GM19328 (cell line): ENCODE data around the gene TMED8.
"Not testable (repeated sequence)": the region's sequence is repeated elsewhere in the genome, so short reads cannot be mapped to it uniquely, and the experiment has no call there.

ENCODE experiments used
- ATAC-seq: cut with Tn5 transposase; IDR thresholded peaks from one replicate; pipeline ENCODE4 v1.9.1; 2021; ENCODE audit warnings: mild to moderate bottlenecking, moderate library complexity; ENCODE audit not compliant: unreplicated experiment

The TMED8 gene

DNA sequence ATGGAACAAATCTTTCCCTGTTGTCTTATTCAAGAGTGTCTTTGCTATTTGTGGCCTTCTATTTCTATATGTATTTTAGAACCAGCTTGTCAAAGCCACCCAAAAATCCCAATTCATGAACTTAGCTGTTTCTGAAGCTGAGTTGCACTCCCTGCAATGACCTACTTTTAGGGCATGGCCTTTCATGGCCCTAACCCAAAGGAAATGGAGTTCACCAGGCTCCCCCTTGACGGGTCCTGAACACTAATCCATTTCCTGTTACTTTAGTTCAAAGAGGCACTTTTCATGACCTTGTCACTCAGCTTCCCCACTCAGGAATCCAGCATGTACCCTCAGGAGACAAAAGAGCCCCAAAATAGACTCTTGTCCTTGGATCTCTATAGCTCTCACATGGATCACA is 7.6 kb downstream of the TMED8 start:
- no peak for ATAC-seq

DNA sequence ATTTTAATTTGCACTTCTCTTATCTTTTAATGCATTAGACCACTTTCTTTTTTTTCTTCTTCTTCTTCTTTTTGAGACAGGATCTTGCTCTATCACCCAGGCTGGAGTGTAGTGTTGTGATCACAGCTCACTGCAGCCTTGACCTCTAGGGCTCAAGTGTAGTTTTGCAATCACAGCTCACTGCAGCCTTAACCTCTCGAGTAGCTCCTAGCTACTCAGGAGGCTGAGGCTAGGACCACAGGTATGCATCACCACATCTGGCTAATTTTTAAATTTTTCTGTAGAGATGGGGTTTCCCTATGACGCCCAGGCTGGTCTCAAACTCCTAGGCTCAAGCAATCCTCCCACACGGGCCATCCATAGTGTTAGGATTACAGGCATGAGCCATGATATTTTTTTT is 12.7 kb downstream of the TMED8 start:
- no peak for ATAC-seq

DNA sequence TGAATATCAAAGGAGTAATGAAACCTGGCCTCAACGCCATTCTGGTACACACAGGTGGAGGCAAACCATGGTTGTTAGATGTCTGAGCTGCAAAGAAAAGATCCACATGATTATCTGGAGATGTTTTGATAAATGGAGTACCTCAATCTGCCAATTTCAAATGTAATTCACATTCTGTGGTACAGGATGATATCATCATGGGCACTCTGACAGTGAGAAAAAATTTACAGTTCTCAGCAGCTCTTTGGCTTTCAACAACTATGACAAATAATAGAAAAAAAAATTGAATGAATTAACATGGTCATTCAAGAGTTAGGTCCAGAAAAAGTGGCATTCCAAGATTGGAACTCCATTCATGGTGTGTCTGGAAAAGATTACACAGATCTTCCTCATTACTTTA is 17.3 kb downstream of the TMED8 start:
- no peak for ATAC-seq

DNA sequence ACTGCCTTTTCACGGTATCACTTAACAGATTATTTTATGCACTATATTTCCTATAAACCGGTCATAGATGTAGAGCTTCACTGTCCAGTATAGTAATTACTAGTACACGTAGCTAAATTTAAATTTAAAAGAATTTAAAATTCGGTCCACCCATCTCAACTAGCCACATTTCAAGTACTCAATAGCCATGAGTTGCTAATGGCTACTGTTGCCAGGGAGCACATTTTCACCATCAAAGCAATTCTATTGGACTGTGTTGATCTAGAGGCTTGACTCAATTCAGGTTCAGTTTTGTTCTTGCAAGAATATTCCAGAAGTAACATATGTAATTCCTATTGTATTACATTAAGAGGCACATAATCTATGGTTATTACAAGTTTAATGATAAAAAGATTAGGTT is 20.0 kb downstream of the TMED8 start:
- no peak for ATAC-seq

DNA sequence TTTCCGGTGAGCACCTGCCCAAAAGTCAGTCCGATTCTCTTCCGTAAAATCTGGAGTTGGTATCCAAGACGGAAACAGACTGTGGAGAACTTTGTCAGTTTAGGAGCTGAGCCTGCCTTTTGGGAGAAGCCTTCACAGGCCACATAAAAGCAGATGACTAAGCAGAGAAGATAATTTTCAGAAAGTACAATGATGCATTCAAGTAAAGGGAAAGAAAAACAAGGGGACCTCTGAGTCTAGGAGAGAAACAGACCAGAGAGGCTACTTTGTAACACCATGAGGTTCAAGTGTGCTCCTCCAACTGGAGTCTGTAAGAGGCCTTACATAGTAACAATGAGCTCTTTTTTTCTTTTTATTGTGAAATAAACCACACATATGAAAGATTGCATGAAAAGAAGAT is 21.1 kb downstream of the TMED8 start:
- ATAC-seq = no peak

DNA sequence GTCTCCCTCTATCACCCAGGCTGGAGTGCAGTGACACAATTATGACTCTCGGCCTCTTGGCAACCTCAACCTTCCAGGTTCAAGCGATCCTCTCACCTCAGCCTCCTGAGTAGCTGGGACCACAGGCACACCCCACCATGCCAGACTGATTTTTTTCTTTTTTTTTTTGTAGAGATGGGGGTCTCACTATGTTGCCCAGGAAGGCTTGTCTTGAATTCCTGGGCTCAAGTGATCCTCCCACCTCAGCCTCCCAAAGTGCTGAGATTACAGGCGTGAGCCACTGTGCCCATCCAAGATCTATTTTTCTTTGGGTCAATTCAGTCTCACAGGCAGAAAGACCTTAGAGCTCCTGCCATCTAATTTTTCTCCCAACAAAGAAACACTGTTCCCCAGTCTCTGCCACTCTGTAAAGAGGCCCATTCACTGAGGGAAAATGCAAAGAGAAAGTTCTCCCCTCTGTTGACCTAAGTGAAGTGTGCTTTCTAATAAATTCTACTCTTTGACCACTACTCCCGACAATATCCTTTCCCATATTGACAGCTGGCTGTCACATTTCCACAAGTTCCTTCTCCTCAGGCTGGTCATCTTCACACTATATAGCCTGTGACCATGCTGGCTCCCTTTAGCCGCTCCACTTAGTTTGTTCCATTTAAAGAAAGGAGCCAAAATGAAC is 23.3 kb downstream of the TMED8 start:
- ATAC-seq = no peak

DNA sequence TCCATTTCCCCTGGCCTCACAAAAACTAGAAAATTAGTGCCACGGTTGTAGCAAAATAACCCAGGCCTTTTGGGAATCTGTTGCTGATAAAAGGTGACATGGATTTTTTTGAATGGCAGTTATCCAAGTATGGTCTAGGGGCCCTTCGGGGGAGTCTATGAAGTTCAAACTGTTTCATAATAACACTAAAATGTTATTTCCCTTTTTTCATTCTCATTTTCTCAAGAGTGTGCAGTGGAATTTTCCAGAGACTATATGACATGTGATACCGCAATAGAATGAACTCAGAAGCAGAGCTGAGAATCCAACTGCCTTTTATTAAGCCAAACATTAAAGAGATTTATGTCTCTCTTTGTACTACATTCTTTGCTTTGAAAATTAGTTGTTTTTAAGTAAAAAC is 29.1 kb downstream of the TMED8 start:
- no peak for ATAC-seq

DNA sequence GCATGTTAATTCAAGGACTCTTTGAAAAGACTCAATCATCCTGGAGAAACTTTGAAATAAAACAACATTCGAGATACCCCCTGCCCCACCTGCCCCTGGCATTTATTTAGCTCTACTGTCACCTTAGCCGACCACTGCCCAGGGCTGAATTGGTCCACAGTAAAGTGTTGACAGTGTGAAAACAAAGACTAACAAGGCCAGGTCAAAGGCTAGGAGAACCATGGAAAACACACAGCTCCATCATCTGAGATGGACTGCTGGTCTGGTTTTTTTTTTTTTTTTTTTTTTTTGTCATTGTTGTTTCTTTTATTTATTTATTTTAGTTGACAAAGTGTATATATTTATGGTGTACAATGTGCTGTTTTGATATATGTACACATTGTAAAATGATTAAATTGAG is 30.4 kb downstream of the TMED8 start:
- ATAC-seq = no peak

DNA sequence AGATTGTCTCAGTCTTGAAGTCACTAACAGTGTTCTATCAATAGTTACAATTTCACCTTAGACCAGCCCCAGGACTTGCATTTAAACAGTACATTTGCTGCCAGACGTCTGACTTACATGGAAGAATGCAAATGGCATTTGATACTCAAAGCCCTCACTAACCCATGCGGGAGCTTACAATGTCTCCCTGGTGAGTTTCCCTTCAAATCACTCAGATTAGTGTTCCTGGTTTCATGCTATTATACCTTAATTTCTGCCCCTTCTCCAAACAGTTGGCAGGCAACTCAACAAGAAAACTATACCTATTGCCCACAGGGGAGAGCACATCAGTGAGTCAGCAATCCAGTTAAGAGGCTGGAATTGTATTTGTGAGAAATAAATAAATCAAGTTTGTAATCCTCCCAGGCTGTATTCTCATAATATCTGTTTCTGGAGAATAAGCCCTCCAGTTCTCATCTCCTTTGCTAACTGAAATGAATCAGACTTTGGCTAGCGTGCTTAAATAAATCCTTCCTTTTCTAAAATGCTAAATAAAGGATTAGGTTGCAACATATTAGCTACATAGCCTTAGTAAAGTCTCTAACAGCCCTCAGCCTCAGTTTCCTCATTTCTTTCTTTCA is 32.4 kb downstream of the TMED8 start:
- ATAC-seq = no peak

DNA sequence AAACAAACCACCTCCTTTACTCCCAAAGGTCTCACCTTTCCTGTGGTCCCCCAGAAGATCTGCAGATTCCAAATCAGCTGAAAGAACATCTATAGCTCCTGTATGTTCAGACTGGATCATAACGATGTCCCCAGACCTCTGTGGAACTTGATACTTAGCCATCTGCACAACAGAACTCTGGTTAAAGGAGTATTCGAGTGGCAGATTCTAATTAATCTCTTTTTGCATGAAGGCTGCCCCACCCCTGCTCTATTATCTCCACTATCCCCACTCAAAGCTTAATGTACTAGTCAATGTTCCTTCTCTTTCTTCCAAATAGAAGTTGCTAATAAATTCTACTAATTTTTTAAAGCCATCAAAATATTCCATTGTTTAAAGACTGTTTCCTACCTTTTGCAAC is 33.2 kb downstream of the TMED8 start:
- ATAC-seq = no peak

DNA sequence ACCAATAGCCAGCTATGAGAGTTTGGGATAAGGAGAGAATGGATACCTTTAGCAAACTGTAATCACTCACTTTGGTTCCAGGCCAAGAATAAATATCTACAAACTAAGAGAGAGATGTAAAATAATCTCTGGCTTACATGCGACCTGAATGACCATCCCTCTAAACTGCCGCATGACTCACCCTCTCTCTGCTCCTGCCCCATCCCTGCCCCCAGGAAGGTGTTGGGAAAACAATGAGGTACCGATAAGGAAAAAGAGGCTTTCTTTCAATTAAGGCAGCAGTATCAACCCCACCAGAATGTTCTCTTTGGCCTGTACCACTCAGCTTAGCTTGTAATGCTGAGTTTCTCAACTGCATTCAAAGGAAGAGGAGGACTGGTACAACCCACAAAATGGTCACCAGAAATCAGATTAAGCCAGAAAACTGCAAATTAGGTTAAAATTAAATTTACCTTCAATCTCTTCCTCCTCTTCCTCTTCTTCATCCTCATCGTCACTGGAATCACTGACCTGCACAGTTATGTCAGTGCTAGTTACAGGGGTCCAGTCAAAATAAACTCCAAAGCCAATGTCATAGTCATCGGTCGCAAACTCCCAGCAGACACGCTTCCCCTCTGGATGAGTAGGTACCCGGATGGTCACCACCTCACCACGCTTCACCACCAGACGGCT is 34.0 kb downstream of the TMED8 start:
- ATAC-seq = no peak

DNA sequence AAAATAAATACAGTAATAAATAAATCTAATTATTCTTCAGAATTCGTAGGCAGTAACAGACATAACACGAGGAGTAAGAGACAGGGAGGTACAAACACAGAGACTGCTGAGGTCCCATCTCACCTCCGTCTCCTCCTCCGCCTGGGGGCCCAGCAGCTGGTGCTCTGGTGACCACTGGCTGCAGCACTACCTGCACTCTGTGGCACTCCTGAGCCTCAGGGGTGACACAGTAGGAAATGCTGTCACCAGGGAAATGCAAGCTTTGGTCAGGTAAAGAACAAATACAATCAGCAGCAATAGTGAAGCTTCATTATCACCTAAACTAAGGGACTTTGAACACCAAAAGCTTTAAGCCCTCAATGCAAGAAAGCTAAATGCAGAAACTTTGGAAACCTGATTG is 36.5 kb downstream of the TMED8 start:
- no peak for ATAC-seq

DNA sequence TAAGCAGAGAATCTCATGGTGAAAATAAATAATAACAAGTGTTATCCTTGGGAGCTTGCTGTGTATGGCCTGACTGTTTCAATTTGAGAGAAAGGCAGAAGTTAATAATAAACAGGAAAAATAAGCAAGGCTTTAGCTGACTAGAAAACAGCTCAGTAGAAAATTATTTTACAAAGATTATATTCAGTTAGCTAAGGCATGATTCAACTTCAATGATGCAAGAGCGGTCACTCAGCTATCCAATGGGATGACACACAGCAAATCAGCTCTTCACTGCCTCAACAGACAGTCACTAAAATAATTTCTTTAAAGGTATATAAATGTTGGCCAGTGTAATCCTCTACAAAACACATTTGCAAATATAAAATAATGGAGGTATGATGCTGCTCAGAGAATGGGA is 37.5 kb downstream of the TMED8 start:
- ATAC-seq = no peak

DNA sequence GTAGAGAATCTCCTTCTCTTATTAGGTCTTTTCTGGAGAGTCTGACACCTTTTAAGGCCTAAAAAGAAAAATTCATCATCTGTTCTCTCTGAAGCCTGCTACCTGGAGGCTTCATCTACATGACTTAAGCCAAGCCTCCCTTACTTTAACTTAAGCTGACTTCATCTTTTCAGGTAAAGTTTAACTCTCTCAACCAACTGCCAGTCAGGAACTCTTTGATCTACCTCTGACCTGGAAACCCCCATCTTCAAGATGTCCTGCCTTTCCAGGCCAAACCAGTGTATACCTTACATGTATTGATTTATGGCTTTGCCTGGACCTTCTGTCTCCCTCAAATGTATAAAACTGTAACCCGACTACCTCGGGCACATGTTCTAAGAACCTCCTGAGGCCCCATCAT is 38.6 kb downstream of the TMED8 start:
- no peak for ATAC-seq

DNA sequence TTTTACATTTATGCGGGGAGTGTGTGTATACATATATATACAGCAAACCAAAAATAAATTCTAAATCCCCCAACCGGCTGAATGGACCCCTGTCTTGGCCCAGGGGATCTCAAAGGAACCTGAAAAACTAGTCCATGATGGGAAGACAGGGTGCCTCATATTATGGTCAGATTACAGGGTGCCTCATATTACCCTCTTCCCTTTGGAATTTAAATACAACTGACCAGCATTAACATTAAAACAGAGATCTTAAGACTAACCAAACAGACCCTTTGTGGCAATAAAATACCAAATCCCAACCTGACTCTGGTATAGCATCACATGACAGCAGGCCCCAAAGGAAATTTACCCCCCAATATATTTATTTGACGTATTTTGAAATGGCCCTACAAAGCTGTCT is 39.0 kb downstream of the TMED8 start:
- no peak for ATAC-seq

DNA sequence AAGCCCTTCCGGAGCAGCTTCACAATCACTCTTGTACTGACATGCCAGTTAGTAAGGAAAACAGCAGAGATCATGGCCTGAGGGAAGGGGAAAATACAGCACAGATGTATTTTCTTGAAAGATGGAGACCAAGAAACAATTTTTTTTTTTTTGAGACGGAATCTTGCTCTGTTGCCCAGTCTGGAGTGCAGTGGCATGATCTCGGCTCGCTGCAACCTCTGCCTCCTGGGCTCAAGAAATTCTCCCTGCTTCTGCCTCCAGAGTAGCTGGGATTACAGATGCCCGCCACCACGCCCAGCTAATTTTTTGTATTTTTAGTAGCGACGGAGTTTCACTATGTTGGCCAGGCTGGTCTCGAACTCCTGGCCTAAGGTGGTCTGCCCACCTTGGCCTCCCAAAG is 39.6 kb downstream of the TMED8 start:
- ATAC-seq = not testable (repeated sequence)

DNA sequence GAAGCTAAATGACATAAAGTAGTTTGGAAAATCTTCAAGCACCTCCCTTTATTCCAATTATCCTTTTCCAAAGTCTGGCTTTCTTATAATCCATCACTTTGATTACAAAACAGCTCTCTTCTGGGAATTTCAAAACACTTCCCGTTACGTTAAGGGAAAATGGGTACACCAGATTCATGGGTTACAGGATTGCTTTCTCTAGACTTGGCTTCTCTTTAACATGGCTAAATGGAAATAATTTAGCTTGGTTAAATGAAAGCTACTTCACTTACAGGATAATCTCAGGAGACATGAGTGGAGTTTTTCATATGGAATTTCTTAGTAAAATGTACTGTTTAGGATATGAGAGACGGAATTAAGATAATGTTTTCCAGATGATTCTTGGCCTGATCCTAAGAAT is 41.3 kb downstream of the TMED8 start:
- ATAC-seq = no peak

DNA sequence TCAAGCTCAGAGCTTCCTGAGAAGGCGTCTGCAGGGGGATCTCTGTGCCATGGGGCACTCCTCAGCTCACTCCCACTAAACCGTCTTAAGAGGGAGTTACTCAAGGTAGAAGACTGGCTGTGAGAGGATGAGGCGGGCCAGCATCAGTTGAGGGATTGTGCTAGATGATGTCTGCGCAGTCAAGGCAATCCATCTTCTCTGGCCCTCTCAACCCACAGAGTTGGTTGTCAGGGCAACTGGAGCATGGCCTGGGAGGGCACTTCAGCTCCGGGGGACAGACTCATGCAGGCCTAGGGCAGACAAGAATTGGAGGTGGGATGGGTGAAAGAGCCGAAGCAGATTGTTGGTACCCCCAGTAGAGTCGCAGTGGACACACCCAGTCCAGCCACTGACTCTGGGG is 47.0 kb downstream of the TMED8 start:
- no peak for ATAC-seq

DNA sequence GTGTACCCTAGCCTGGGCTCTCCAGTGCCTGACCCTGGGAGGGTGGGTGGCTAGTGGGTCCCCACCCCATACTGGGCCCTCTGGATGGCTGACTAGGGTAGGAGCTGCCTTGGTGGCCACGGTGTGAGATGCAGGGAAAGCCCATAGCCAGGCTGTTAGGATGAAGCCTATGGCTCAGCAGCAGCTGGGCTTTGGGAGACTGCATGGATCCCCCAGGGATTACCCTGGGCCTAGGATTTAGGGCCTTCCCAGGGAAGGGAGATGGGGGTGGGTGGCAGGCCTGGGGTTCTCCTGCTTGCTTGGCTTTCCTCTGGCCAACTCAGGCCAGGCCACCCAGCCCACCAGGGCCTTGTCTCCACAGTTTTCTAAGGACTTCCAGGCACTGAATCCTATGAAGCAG is 49.8 kb downstream of the TMED8 start:
- ATAC-seq = no peak

DNA sequence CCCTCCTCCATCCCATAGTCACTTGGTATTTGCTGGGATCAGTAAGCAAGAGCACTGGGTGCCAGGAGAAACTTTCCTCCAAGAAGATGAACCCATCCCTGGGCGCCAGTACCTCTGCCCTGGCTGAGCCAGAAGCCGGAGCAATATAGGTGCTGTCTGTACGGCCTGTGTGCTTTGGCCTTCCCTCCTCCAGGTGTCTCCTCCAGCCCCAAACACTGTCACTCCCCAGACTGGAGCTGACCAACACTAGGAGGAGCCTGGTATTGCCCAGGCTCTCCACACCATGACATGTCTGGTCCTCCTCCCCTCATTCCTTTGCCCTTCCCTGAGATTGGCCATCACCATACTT is 51.2 kb downstream of the TMED8 start:
- no peak for ATAC-seq

DNA sequence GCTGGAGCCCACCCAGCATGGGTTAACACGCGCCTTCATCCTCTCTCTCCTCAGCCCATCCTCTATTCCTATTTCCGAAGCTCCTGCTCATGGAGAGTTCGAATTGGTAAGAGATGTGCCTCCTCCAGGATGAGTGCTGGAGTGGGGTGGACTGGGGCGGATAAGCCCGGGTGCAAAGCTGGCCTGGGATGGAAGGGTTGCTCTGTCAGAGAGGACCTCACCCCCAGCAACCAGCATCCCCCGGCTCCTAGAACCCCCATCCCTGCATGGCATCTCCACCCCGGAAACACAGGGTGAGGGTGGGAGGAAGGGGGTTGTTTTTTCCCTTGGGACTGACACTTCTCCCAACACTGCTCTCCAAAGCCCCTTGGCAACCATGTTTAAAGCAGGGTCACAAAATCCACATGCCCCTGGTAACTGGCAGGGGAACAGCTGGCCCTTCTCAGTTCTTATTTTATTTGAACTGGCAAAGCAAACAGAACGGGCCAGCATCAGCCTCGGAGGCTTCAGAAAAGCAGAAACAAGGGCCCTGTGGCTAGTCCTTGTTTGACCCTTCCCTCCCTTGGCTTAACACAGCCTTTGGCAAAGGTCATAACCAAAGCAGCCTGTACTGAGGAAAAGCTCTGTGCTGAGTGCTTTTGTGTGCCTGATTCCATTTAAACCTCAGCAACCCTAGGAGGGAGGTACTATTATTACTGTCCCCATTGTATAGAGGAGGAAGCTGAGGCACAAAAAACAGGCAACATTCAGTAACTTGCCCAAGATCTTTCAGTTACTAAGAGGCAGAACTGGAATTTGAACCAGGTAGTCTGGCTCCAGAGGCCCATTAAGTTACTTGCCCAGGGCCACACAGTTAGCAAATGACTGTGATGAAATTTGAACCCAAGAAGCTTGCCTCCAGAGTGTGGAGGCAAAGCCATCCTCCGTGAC is 51.8 kb downstream of the TMED8 start:
- ATAC-seq = no peak

DNA sequence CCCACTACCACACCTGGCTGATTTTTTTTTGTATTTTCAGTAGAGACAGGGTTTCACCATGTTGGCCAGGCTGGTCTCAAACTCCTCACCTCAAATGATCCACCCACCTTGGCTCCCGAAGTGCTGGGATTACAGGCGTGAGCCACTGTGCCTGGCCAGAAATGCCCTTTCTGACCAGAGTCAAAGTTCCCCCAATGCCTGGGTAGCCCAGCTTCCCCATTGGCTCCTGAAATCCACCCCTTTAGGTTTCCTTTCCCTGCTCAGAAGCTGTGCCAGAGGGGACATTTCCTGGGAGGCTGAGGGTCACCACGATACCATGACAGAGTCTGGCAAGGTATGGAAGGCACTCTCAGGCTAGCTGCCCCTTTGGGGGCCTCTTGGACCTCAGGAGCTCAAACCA is 52.6 kb downstream of the TMED8 start:
- no peak for ATAC-seq
